ENCODE data around the gene SLC16A11.
"Not testable (repeated sequence)": the region's sequence is repeated elsewhere in the genome, so short reads cannot be mapped to it uniquely, and the experiment has no call there.

The SLC16A11 gene

GRCh38 chr17:7056386-7056785 is 12.5 kb upstream of the SLC16A11 start:
- DNase-seq: no peak

- DNase-seq: not testable (repeated sequence)
Measured at GRCh38 chr17:7050583-7050982, 6.7 kb upstream of the SLC16A11 start.

GRCh38 chr17:7048968-7049367 is 5.1 kb upstream of the SLC16A11 start:
- no peak for DNase-seq

- DNase-seq: peak; percentile 49
Measured at GRCh38 chr17:7047566-7047965, 3.7 kb upstream of the SLC16A11 start.

- peak; percentile 74 for DNase-seq
Measured at GRCh38 chr17:7046725-7047397, 3.0 kb upstream of the SLC16A11 start.

- DNase-seq: peak; percentile 62
Measured at GRCh38 chr17:7046127-7046724, 2.3 kb upstream of the SLC16A11 start.

GRCh38 chr17:7045492-7046126 is 1.7 kb upstream of the SLC16A11 start:
- DNase-seq: peak; percentile 37

GRCh38 chr17:7043182-7043496 is 753 bp downstream of the SLC16A11 start:
- no peak for DNase-seq

GRCh38 chr17:7042501-7043181 is 1.3 kb downstream of the SLC16A11 start:
- peak; percentile 69 for DNase-seq

GRCh38 chr17:7041607-7042500 is 2.0 kb downstream of the SLC16A11 start:
- peak; percentile 55 for DNase-seq

GRCh38 chr17:7039832-7040231 is 4.1 kb downstream of the SLC16A11 start:
- DNase-seq: no peak

- no peak for DNase-seq
Measured at GRCh38 chr17:7038025-7038862, 5.6 kb downstream of the SLC16A11 start.

- peak; percentile 98 for DNase-seq
Measured at GRCh38 chr17:7035591-7036368, 8.1 kb downstream of the SLC16A11 start, which contains the start of gene SLC16A13. SLC16A13 (plus strand) TSS chr17:7036015; CDS start chr17:7036383, 368 bp downstream.

- peak; percentile 62 for DNase-seq
Measured at GRCh38 chr17:7034955-7035590, 8.8 kb downstream of the SLC16A11 start.

- peak; percentile 65 for DNase-seq
Measured at GRCh38 chr17:7029659-7030058, 14.2 kb downstream of the SLC16A11 start.

- no peak for DNase-seq
Measured at GRCh38 chr17:7029096-7029495, 14.8 kb downstream of the SLC16A11 start.

GRCh38 chr17:7027335-7027734 is 16.6 kb downstream of the SLC16A11 start:
- no peak for DNase-seq

GRCh38 chr17:7026471-7027115 is 17.3 kb downstream of the SLC16A11 start:
- DNase-seq: no peak

GRCh38 chr17:7025245-7025644 is 18.6 kb downstream of the SLC16A11 start:
- DNase-seq: no peak

- no peak for DNase-seq
Measured at GRCh38 chr17:7024402-7024785, 19.5 kb downstream of the SLC16A11 start.

Measured in stimulated activated CD8-positive, alpha-beta memory T cell treated with anti-CD3 and anti-CD28 coated beads, Interleukin-4, amount 100 ng/mL, for 48 hours (primary cell).